SU-DHL-6 (cell line): Measurements from ENCODE around the gene TEX264.

Experiments
- CTCF ChIP-seq: fragments of 200-600 bp; sonication (generic); IDR thresholded peaks from one replicate; pipeline ENCODE4 v1.5.1; 2017; ENCODE audit warnings: antibody characterized with exemption, mild to moderate bottlenecking, low read length, moderate library complexity; ENCODE audit not compliant: insufficient read depth, poor library complexity, severe bottlenecking
- EZH2phosphoT487 ChIP-seq: fragments of 200-600 bp; sonication (generic), shearing (Covaris generic); conservative IDR thresholded peaks from 2 replicates; pipeline ENCODE4 v1.6.1; 2018; ENCODE audit warnings: mild to moderate bottlenecking, antibody characterized with exemption, low read length, moderate library complexity, mixed read lengths

GRCh38 chr3:51680196-51680595 is 9.1 kb downstream of the TEX264 start:
- TF ChIP-seq CTCF (no peak), EZH2phosphoT487 (no peak)
